Measurements from ENCODE around the gene SAGE1.
"Not testable (repeated sequence)": the region's sequence is repeated elsewhere in the genome, so short reads cannot be mapped to it uniquely, and the experiment has no call there.

The SAGE1 gene
- total RNA-seq: 0 to 0.11 (median 0) reads per million in 9 experiments

- no peaks in the 10 kb centered on the region for H3K4me1 Mint-ChIP-seq (ENCODE audit: low read depth in 2 of 2)
- no peaks in the 10 kb centered on the region for H3K36me3 Mint-ChIP-seq (ENCODE audit: insufficient read depth)
- no peaks in the 10 kb centered on the region for H3K9me3 Mint-ChIP-seq
- no peak within 1 kb of the TSS for H3K27ac Mint-ChIP-seq
- ATAC-seq (replicated peaks) (no peak), DNase-seq (no peak)
- H3K4me3 Mint-ChIP-seq: no peak within 1 kb of the TSS
- peaks cover 0 to 8% of the 10 kb centered on the region in 2 donors for H3K27me3 Mint-ChIP-seq
These were observed at the start of gene SAGE1, which contains the start of gene CT45A10 for GRCh38 chrX:135893294-135893817. TSS of gene SAGE1 (plus strand) at chrX:135893716. CDS start at chrX:135896243, 2,527 bp downstream. TSS of gene CT45A10 (minus strand) at chrX:135893444. CDS start at chrX:135885344, 8,100 bp downstream.

- H3K4me3 Mint-ChIP-seq; ATAC-seq (replicated peaks); H3K27me3 Mint-ChIP-seq: not testable (repeated sequence)
These were observed 39.1 kb upstream of the SAGE1 start, which contains the start of gene CT45A8 for GRCh38 chrX:135854438-135854837. TSS of gene CT45A8 (minus strand) at chrX:135854538. CDS start at chrX:135850783, 3,755 bp downstream.

GRCh38 chrX:135871712-135872111, 21.8 kb upstream of the SAGE1 start, which contains the start of gene CT45A9:
TSS of gene CT45A9 (minus strand) at chrX:135871812. CDS start at chrX:135868061, 3,751 bp downstream.
- H3K4me1 Mint-ChIP-seq (ENCODE audit: low read depth in 2 of 2); DNase-seq; H3K27me3 Mint-ChIP-seq; H3K9me3 Mint-ChIP-seq; ATAC-seq (replicated peaks); H3K4me3 Mint-ChIP-seq; H3K27ac Mint-ChIP-seq; H3K36me3 Mint-ChIP-seq (ENCODE audit: insufficient read depth): not testable (repeated sequence)

More at GRCh38 chrX:135854438-135854837, 39.1 kb upstream of the SAGE1 start, which contains the start of gene CT45A8:
- not testable (repeated sequence) for H3K27ac Mint-ChIP-seq; H3K36me3 Mint-ChIP-seq (ENCODE audit: insufficient read depth); H3K9me3 Mint-ChIP-seq; H3K4me1 Mint-ChIP-seq (ENCODE audit: low read depth in 2 of 2); DNase-seq

GRCh38 chrX:135882741-135883140, 10.8 kb upstream of the SAGE1 start:
- H3K36me3 Mint-ChIP-seq (ENCODE audit: insufficient read depth); H3K4me3 Mint-ChIP-seq; H3K4me1 Mint-ChIP-seq (ENCODE audit: low read depth in 2 of 2); H3K27ac Mint-ChIP-seq; ATAC-seq (replicated peaks); H3K9me3 Mint-ChIP-seq; H3K27me3 Mint-ChIP-seq; DNase-seq: not testable (repeated sequence)

GRCh38 chrX:135888230-135888629, 5.3 kb upstream of the SAGE1 start:
- DNase-seq; ATAC-seq (replicated peaks); H3K9me3 Mint-ChIP-seq; H3K4me3 Mint-ChIP-seq; H3K36me3 Mint-ChIP-seq (ENCODE audit: insufficient read depth); H3K27ac Mint-ChIP-seq; H3K27me3 Mint-ChIP-seq; H3K4me1 Mint-ChIP-seq (ENCODE audit: low read depth in 2 of 2): not testable (repeated sequence)

- H3K27me3 Mint-ChIP-seq; H3K4me1 Mint-ChIP-seq (ENCODE audit: low read depth in 2 of 2); H3K36me3 Mint-ChIP-seq (ENCODE audit: insufficient read depth); ATAC-seq (replicated peaks); DNase-seq; H3K27ac Mint-ChIP-seq; H3K9me3 Mint-ChIP-seq; H3K4me3 Mint-ChIP-seq: not testable (repeated sequence)
These were observed 4.5 kb upstream of the SAGE1 start for GRCh38 chrX:135888976-135889375.

GRCh38 chrX:135890087-135890585, 3.4 kb upstream of the SAGE1 start:
- DNase-seq (no peak), ATAC-seq (replicated peaks) (no peak)
- Mint-ChIP-seq H3K9me3 (no peaks in the 10 kb centered on the region), H3K27me3 (peaks cover 0 to 8% of the 10 kb centered on the region in 2 donors), H3K36me3 (ENCODE audit: insufficient read depth) (no peaks in the 10 kb centered on the region), H3K4me3 (no peak overlapping the region), H3K4me1 (ENCODE audit: low read depth in 2 of 2) (no peaks in the 10 kb centered on the region), H3K27ac (no peak overlapping the region)

GRCh38 chrX:135892781-135893180, 735 bp upstream of the SAGE1 start:
- DNase-seq (no peak), ATAC-seq (replicated peaks) (no peak)
- H3K9me3 Mint-ChIP-seq: no peaks in the 10 kb centered on the region
- no peak overlapping the region for H3K4me3 Mint-ChIP-seq
- H3K27me3 Mint-ChIP-seq: peaks cover 0 to 8% of the 10 kb centered on the region in 2 donors
- H3K4me1 Mint-ChIP-seq (ENCODE audit: low read depth in 2 of 2): no peaks in the 10 kb centered on the region
- H3K27ac Mint-ChIP-seq: no peak overlapping the region
- no peaks in the 10 kb centered on the region for H3K36me3 Mint-ChIP-seq (ENCODE audit: insufficient read depth)

- Mint-ChIP-seq H3K4me3 (no peak overlapping the region), H3K27me3 (peaks cover 0 to 9% of the 10 kb centered on the region in 2 donors), H3K9me3 (no peaks in the 10 kb centered on the region), H3K27ac (no peak overlapping the region), H3K36me3 (ENCODE audit: insufficient read depth) (no peaks in the 10 kb centered on the region), H3K4me1 (ENCODE audit: low read depth in 2 of 2) (no peaks in the 10 kb centered on the region)
- ATAC-seq (replicated peaks) (no peak), DNase-seq (no peak)
These were observed 16.7 kb downstream of the SAGE1 start for GRCh38 chrX:135910251-135910650.

GRCh38 chrX:135914404-135914803, 20.9 kb downstream of the SAGE1 start:
- H3K9me3 Mint-ChIP-seq: no peaks in the 10 kb centered on the region

GRCh38 chrX:135920516-135920915, 27.0 kb downstream of the SAGE1 start:
- not testable (repeated sequence) for H3K36me3 Mint-ChIP-seq (ENCODE audit: insufficient read depth); ATAC-seq (replicated peaks); H3K9me3 Mint-ChIP-seq; DNase-seq; H3K4me1 Mint-ChIP-seq (ENCODE audit: low read depth in 2 of 2); H3K27ac Mint-ChIP-seq; H3K4me3 Mint-ChIP-seq
- peaks cover 7 to 13% of the 10 kb centered on the region in 2 donors for H3K27me3 Mint-ChIP-seq

More at GRCh38 chrX:135914404-135914803, 20.9 kb downstream of the SAGE1 start:
- Mint-ChIP-seq H3K36me3 (ENCODE audit: insufficient read depth) (no peaks in the 10 kb centered on the region), H3K4me1 (ENCODE audit: low read depth in 2 of 2) (no peaks in the 10 kb centered on the region), H3K4me3 (no peak overlapping the region), H3K27me3 (peaks cover 0 to 7% of the 10 kb centered on the region in 2 donors), H3K27ac (no peak overlapping the region)
- DNase-seq (no peak), ATAC-seq (replicated peaks) (no peak)

- no peak for DNase-seq
- no peaks in the 10 kb centered on the region for H3K9me3 Mint-ChIP-seq
- H3K4me3 Mint-ChIP-seq: no peak overlapping the region
- ATAC-seq (replicated peaks): no peak
- H3K4me1 Mint-ChIP-seq (ENCODE audit: low read depth in 2 of 2): no peaks in the 10 kb centered on the region
- no peak overlapping the region for H3K27ac Mint-ChIP-seq
- peaks cover 0 to 13% of the 10 kb centered on the region in 2 donors for H3K27me3 Mint-ChIP-seq
- no peaks in the 10 kb centered on the region for H3K36me3 Mint-ChIP-seq (ENCODE audit: insufficient read depth)
These were observed 29.8 kb downstream of the SAGE1 start for GRCh38 chrX:135923353-135923752.

- Mint-ChIP-seq H3K4me3 (no peak overlapping the region), H3K9me3 (no peaks in the 10 kb centered on the region), H3K36me3 (ENCODE audit: insufficient read depth) (no peaks in the 10 kb centered on the region), H3K27ac (no peak overlapping the region), H3K27me3 (no peaks in the 10 kb centered on the region), H3K4me1 (ENCODE audit: low read depth in 2 of 2) (no peaks in the 10 kb centered on the region)
- no peak for DNase-seq
- ATAC-seq (replicated peaks): no peak
These were observed 34.4 kb downstream of the SAGE1 start for GRCh38 chrX:135927897-135928296.
